GM21360 (cell line): Measurements from ENCODE around the gene APPBP2.
"Not testable (repeated sequence)": the region's sequence is repeated elsewhere in the genome, so short reads cannot be mapped to it uniquely, and the experiment has no call there.

ENCODE experiments used
- ATAC-seq: cut with Tn5 transposase; IDR thresholded peaks from one replicate; pipeline ENCODE4 v1.9.1; 2021; ENCODE audit warnings: mild to moderate bottlenecking, moderate library complexity; ENCODE audit not compliant: unreplicated experiment

APPBP2 gene

GRCh38 chr17:60442271-60443173 lies 83.5 kb downstream of the APPBP2 start:
- no peak for ATAC-seq

GRCh38 chr17:60439501-60439900 lies 86.5 kb downstream of the APPBP2 start:
- ATAC-seq: no peak

- ATAC-seq: no peak
These were observed 89.4 kb downstream of the APPBP2 start for GRCh38 chr17:60436676-60437075.

GRCh38 chr17:60435244-60436167 lies 90.5 kb downstream of the APPBP2 start:
- ATAC-seq: no peak

GRCh38 chr17:60433021-60433997 lies 92.7 kb downstream of the APPBP2 start:
- not testable (repeated sequence) for ATAC-seq

GRCh38 chr17:60430561-60430960 lies 95.5 kb downstream of the APPBP2 start:
- not testable (repeated sequence) for ATAC-seq

GRCh38 chr17:60428491-60428890 lies 97.6 kb downstream of the APPBP2 start:
- not testable (repeated sequence) for ATAC-seq

- ATAC-seq: no peak
These were observed 99.4 kb downstream of the APPBP2 start for GRCh38 chr17:60426596-60426995.

- ATAC-seq: no peak
These were observed 100.4 kb downstream of the APPBP2 start for GRCh38 chr17:60425626-60426025.

GRCh38 chr17:60423865-60424264 lies 102.2 kb downstream of the APPBP2 start:
- no peak for ATAC-seq

GRCh38 chr17:60422162-60422665 lies 103.8 kb downstream of the APPBP2 start, which contains the start of gene CHCT1:
CHCT1 (plus strand) TSS chr17:60422489; CDS start chr17:60422593, 104 bp downstream.
- no peak for ATAC-seq

- ATAC-seq: peak; percentile 83
These were observed 104.5 kb downstream of the APPBP2 start for GRCh38 chr17:60421273-60422161.

- not testable (repeated sequence) for ATAC-seq
These were observed 106.2 kb downstream of the APPBP2 start for GRCh38 chr17:60419875-60420274.

- ATAC-seq: not testable (repeated sequence)
These were observed 107.0 kb downstream of the APPBP2 start for GRCh38 chr17:60419003-60419402.

GRCh38 chr17:60416368-60416925 lies 109.6 kb downstream of the APPBP2 start:
- no peak for ATAC-seq

GRCh38 chr17:60415146-60415545 lies 110.9 kb downstream of the APPBP2 start:
- no peak for ATAC-seq

- no peak for ATAC-seq
These were observed 113.3 kb downstream of the APPBP2 start for GRCh38 chr17:60412701-60413100.

GRCh38 chr17:60410001-60410400 lies 116.0 kb downstream of the APPBP2 start:
- ATAC-seq: no peak

- ATAC-seq: no peak
These were observed 119.2 kb downstream of the APPBP2 start for GRCh38 chr17:60406887-60407286.
